ENCODE results near the gene CAMSAP1. TPM values are rescaled to one million over a fixed set of nuclear protein-coding genes. Genes with fewer than 3 reads are reported as not detected.

The CAMSAP1 gene, protein sequence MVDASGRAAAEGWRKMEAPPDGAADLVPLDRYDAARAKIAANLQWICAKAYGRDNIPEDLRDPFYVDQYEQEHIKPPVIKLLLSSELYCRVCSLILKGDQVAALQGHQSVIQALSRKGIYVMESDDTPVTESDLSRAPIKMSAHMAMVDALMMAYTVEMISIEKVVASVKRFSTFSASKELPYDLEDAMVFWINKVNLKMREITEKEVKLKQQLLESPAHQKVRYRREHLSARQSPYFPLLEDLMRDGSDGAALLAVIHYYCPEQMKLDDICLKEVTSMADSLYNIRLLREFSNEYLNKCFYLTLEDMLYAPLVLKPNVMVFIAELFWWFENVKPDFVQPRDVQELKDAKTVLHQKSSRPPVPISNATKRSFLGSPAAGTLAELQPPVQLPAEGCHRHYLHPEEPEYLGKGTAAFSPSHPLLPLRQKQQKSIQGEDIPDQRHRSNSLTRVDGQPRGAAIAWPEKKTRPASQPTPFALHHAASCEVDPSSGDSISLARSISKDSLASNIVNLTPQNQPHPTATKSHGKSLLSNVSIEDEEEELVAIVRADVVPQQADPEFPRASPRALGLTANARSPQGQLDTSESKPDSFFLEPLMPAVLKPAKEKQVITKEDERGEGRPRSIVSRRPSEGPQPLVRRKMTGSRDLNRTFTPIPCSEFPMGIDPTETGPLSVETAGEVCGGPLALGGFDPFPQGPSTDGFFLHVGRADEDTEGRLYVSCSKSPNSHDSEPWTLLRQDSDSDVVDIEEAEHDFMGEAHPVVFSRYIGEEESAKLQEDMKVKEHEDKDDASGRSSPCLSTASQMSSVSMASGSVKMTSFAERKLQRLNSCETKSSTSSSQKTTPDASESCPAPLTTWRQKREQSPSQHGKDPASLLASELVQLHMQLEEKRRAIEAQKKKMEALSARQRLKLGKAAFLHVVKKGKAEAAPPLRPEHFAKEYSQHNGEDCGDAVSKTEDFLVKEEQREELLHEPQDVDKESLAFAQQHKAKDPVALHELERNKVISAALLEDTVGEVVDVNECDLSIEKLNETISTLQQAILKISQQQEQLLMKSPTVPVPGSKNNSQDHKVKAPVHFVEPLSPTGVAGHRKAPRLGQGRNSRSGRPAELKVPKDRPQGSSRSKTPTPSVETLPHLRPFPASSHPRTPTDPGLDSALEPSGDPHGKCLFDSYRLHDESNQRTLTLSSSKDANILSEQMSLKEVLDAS (N-terminal part only)
- 20.0 TPM for total RNA-seq
- long read RNA-seq, partial matches to known transcripts, result 22 of 29 reads
- long read RNA-seq, other reads (novel, unspliced or antisense), result 7 of 29 reads

DNA sequence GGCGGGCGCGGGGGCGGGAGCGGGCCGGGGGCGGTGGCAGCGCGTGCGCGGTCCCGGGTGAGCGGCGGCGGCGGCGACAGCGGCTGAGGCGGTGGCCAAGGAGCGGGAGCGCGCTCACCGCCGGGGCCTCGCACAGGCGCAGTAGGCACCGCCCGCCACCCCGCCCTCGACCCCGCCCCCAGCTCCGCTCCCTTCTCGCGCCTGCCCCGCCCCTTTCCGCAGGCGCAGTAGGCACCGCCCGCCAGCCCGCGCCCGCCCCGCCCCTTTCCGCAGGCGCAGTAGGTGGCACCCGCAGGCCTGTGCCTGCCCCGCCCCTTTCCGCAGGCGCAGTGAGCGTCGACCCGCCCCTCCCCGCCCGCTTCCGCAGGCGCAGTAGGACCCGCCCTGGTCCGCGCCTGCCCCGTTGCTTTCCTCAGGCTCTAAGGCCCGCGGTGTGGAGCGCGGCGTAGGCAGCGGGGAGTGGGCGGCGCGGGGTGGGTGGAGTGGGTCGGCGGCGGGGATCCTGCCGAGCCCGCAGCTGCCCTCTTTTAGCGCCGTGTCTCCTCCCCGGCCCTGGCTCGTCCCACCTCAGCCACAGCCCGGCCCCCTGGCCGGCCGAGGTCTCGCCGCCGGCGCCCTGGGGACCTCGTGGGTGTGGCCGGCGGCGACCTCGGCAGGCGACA lies at the start of gene CAMSAP1:
Gene CAMSAP1 (minus strand): TSS at position 116 of the 662 bp plus-strand sequence. CDS start 387 bp downstream, outside the sequence.
- intact Hi-C loops (cut with micrococcal nuclease), result no loop called here
- Histone ChIP-seq H3K4me3 (peak within 1 kb of the TSS; percentile 95), H3K36me3 (peaks cover 28% of the 10 kb centered on the region), H3K9me3 (replicated peaks) (peaks cover 8% of the 10 kb centered on the region), H3K4me1 (peaks cover 64% of the 10 kb centered on the region), H3K27ac (replicated peaks) (peak within 1 kb of the TSS; percentile 92), H3K27me3 (ENCODE audit: low read depth) (no peaks in the 10 kb centered on the region)
- TF ChIP-seq, protein P1, sequence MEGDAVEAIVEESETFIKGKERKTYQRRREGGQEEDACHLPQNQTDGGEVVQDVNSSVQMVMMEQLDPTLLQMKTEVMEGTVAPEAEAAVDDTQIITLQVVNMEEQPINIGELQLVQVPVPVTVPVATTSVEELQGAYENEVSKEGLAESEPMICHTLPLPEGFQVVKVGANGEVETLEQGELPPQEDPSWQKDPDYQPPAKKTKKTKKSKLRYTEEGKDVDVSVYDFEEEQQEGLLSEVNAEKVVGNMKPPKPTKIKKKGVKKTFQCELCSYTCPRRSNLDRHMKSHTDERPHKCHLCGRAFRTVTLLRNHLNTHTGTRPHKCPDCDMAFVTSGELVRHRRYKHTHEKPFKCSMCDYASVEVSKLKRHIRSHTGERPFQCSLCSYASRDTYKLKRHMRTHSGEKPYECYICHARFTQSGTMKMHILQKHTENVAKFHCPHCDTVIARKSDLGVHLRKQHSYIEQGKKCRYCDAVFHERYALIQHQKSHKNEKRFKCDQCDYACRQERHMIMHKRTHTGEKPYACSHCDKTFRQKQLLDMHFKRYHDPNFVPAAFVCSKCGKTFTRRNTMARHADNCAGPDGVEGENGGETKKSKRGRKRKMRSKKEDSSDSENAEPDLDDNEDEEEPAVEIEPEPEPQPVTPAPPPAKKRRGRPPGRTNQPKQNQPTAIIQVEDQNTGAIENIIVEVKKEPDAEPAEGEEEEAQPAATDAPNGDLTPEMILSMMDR (IDR thresholded peaks at IDR 0.05; ENCODE audit: borderline replicate concordance), result no peak
- DNase-seq, result peak; percentile 93

DNA sequence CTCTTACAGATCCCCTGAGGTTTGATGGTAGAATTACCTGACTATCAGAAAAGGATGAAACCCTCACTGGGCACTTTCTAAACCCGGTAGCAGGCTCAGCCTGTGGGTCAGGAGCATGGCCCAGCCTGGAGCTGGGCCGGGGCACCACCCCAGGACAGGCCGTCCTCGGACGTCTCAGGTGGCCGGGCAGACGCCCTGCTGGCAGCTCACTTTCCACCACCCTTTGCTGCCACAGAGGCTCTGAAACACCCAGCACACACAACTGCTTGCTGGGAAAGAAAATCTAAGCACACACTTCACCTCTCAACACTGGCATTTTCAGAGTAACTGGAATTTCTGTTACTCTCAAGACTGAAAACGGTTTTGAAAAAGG lies 49.4 kb upstream of the CAMSAP1 start:
- H3K9me3 ChIP-seq (replicated peaks), result no peaks in the 10 kb centered on the region
- intact Hi-C loops (cut with micrococcal nuclease), result no loop called here
- H3K36me3 ChIP-seq, result peaks cover 33% of the 10 kb centered on the region
- peak overlapping the region; percentile 54 for H3K27ac ChIP-seq (replicated peaks)
- H3K4me1 ChIP-seq, result peaks cover 67% of the 10 kb centered on the region
- TF ChIP-seq, protein P1 (IDR thresholded peaks at IDR 0.05; ENCODE audit: borderline replicate concordance), result peak; percentile 12
- no peaks in the 10 kb centered on the region for H3K27me3 ChIP-seq (ENCODE audit: low read depth)
- no peak for DNase-seq
- H3K4me3 ChIP-seq, result peak overlapping the region; percentile 23

DNA sequence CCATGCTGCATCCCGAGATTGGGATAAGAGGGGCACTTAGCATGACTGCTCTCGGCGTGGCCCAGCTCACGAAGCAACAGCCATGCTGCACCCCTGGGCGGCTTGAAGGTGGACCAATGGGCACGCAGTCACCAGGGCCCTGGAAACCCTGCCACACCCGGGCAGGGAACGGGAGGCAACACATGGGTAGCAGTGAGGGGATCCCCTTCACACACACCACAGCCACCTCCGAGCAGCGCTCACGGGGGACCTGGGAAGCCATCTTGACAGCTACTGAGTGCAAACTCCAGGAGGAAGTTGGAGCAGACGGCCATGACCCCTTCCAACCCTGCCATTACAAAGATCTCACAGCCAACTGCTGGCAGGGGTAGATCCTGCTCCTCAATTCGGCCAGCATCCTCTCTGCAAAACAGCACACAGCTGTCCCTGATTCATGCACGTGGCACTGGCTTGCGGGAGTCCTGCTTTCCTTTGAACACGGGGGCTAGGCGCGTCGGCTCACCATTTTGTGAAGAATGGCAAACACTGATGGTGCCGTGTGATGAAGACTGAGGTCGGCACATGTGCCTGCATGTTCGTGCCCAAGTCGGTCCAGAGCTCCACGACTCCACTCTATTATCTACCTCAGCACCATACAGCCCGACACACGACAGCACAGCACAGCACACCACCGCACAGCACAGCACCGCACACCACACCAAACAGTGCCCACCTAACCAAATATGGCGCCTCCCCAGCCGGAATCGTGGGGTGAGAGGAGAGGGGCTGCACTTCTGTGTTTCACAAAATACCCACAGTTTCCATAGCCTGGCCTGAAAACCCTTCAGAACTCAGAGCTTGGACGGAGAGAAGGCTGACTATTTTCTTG lies 48.8 kb upstream of the CAMSAP1 start:
- peaks cover 63% of the 10 kb centered on the region for H3K4me1 ChIP-seq
- peaks cover 40% of the 10 kb centered on the region for H3K36me3 ChIP-seq
- H3K9me3 ChIP-seq (replicated peaks), result no peaks in the 10 kb centered on the region
- TF ChIP-seq, protein P1 (IDR thresholded peaks at IDR 0.05; ENCODE audit: borderline replicate concordance), result no peak
- DNase-seq, result no peak
- intact Hi-C loops (cut with micrococcal nuclease), result no loop called here
- H3K4me3 ChIP-seq, result peak overlapping the region; percentile 23
- peak overlapping the region; percentile 54 for H3K27ac ChIP-seq (replicated peaks)
- H3K27me3 ChIP-seq (ENCODE audit: low read depth), result no peaks in the 10 kb centered on the region

DNA sequence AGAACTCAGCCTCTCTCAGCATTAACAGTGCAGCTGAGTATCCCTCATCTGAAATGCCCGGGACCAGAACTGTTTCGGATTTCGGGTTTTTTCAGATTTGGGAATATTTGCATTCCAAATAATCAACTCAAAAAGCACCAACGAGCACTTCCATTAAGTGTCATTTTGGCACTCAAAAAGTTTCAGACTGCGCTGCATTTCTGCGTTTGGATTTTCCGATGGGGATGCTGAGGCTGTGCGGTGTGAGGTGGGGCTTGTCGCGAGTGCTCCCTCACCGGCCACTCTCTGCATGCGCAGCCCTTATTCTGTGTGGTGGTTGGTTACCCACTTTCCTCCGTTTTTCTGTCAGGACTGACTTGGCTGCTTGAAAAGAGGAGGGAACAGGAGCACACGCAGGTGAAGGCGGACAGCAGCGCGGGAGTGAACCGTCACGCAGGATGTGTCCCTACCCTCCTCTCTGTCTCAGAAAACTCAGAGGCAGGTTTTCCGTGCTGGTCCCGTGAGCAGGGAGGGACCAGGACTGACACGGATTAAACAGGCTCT lies 45.4 kb upstream of the CAMSAP1 start:
- no peaks in the 10 kb centered on the region for H3K27me3 ChIP-seq (ENCODE audit: low read depth)
- H3K27ac ChIP-seq (replicated peaks), result no peak overlapping the region
- DNase-seq, result no peak
- H3K36me3 ChIP-seq, result peaks cover 72% of the 10 kb centered on the region
- TF ChIP-seq, protein P1 (IDR thresholded peaks at IDR 0.05; ENCODE audit: borderline replicate concordance), result no peak
- no peak overlapping the region for H3K4me3 ChIP-seq
- intact Hi-C loops (cut with micrococcal nuclease), result no loop called here
- H3K4me1 ChIP-seq, result peaks cover 45% of the 10 kb centered on the region
- H3K9me3 ChIP-seq (replicated peaks), result no peaks in the 10 kb centered on the region
